Measurements from ENCODE around the gene SPATA20. TPM values are rescaled to one million over a fixed set of nuclear protein-coding genes. Genes with fewer than 3 reads are reported as not detected.

SPATA20 gene
- total and polyA plus RNA-seq, 2 experiments from 2014 or later = 89.9 to 146 TPM

GRCh38 chr17:50585891-50586290, 38.9 kb downstream of the SPATA20 start:
- no peaks in the 10 kb centered on the region for H4K20me1 ChIP-seq (ENCODE audit: insufficient read depth)
- 31 to 39% methylated on average over 8 of the region's 8 CpGs for WGBS, 2 experiments (ENCODE audit: low coverage in 1 of 2, low lambda C conversion rate in 2 of 2, missing lambda C conversion rate in 2 of 2)
- H3K79me2 ChIP-seq (ENCODE audit: insufficient read depth) = no peaks in the 10 kb centered on the region
- no peak for TF ChIP-seq EZH2 (IDR thresholded peaks at IDR 0.05; ENCODE audit: insufficient read depth, poor library complexity, severe bottlenecking)
- TF ChIP-seq EZH2phosphoT487 (IDR thresholded peaks at IDR 0.05; ENCODE audit: insufficient read depth, low read depth) = no peak
- H3K4me2 ChIP-seq (ENCODE audit: unreplicated experiment) = no peak overlapping the region
- no peak overlapping the region for H3K4me3 ChIP-seq
- no peaks in the 10 kb centered on the region for H3K9me2 ChIP-seq (ENCODE audit: insufficient read depth)
- in situ Hi-C loops (cut with MboI) = loop anchor here (25.0 kb wide), 1 partner anchor 99 kb away; the partner anchor contains the start of gene RSAD1
- H2AFZ ChIP-seq = no peak overlapping the region
- H3K36me3 ChIP-seq (ENCODE audit: low read depth) = no peaks in the 10 kb centered on the region
- DNase-seq = no peak
- H3K27ac ChIP-seq = no peak overlapping the region
- no peak overlapping the region for H3K9ac ChIP-seq
- no peaks in the 10 kb centered on the region for H3K4me1 ChIP-seq (ENCODE audit: insufficient read depth)
- no peaks in the 10 kb centered on the region for H3K27me3 ChIP-seq (replicated peaks; ENCODE audit: insufficient read depth)
- no peaks in the 10 kb centered on the region for H3K9me3 ChIP-seq (ENCODE audit: low read depth)
- H3F3A ChIP-seq (ENCODE audit: insufficient read depth) = no peaks in the 10 kb centered on the region

GRCh38 chr17:50586421-50587247, 39.7 kb downstream of the SPATA20 start:
- H3K4me2 ChIP-seq (ENCODE audit: unreplicated experiment) = no peak overlapping the region
- H3K4me1 ChIP-seq (ENCODE audit: insufficient read depth) = no peaks in the 10 kb centered on the region
- no peak overlapping the region for H2AFZ ChIP-seq
- no peaks in the 10 kb centered on the region for H4K20me1 ChIP-seq (ENCODE audit: insufficient read depth)
- no peak overlapping the region for H3K4me3 ChIP-seq
- in situ Hi-C loops (cut with MboI) = loop anchor here (25.0 kb wide), 1 partner anchor 99 kb away; the partner anchor contains the start of gene RSAD1
- TF ChIP-seq EZH2phosphoT487 (IDR thresholded peaks at IDR 0.05; ENCODE audit: insufficient read depth, low read depth) (no peak), EZH2 (IDR thresholded peaks at IDR 0.05; ENCODE audit: insufficient read depth, poor library complexity, severe bottlenecking) (no peak)
- no peaks in the 10 kb centered on the region for H3K9me2 ChIP-seq (ENCODE audit: insufficient read depth)
- H3K27ac ChIP-seq = no peak overlapping the region
- DNase-seq = no peak
- H3F3A ChIP-seq (ENCODE audit: insufficient read depth) = no peaks in the 10 kb centered on the region
- H3K79me2 ChIP-seq (ENCODE audit: insufficient read depth) = no peaks in the 10 kb centered on the region
- H3K9me3 ChIP-seq (ENCODE audit: low read depth) = no peaks in the 10 kb centered on the region
- no peak overlapping the region for H3K9ac ChIP-seq
- 78 to 80% methylated on average over 9 of the region's 9 CpGs for WGBS, 2 experiments (ENCODE audit: low coverage in 1 of 2, low lambda C conversion rate in 2 of 2, missing lambda C conversion rate in 2 of 2)
- H3K36me3 ChIP-seq (ENCODE audit: low read depth) = no peaks in the 10 kb centered on the region
- no peaks in the 10 kb centered on the region for H3K27me3 ChIP-seq (replicated peaks; ENCODE audit: insufficient read depth)

- H3K27me3 ChIP-seq (replicated peaks; ENCODE audit: insufficient read depth) = no peaks in the 10 kb centered on the region
- 64 to 68% methylated on average over 9 of the region's 9 CpGs for WGBS, 2 experiments (ENCODE audit: low coverage in 1 of 2, low lambda C conversion rate in 2 of 2, missing lambda C conversion rate in 2 of 2)
- H3K9me3 ChIP-seq (ENCODE audit: low read depth) = no peaks in the 10 kb centered on the region
- H3K36me3 ChIP-seq (ENCODE audit: low read depth) = no peaks in the 10 kb centered on the region
- no peaks in the 10 kb centered on the region for H3K9me2 ChIP-seq (ENCODE audit: insufficient read depth)
- H4K20me1 ChIP-seq (ENCODE audit: insufficient read depth) = no peaks in the 10 kb centered on the region
- TF ChIP-seq EZH2phosphoT487 (IDR thresholded peaks at IDR 0.05; ENCODE audit: insufficient read depth, low read depth) = no peak
- no peak for TF ChIP-seq EZH2 (IDR thresholded peaks at IDR 0.05; ENCODE audit: insufficient read depth, poor library complexity, severe bottlenecking)
- H3F3A ChIP-seq (ENCODE audit: insufficient read depth) = no peaks in the 10 kb centered on the region
- no peak overlapping the region for H2AFZ ChIP-seq
- H3K79me2 ChIP-seq (ENCODE audit: insufficient read depth) = no peaks in the 10 kb centered on the region
- H3K9ac ChIP-seq = no peak overlapping the region
- H3K27ac ChIP-seq = no peak overlapping the region
- H3K4me1 ChIP-seq (ENCODE audit: insufficient read depth) = no peaks in the 10 kb centered on the region
- in situ Hi-C loops (cut with MboI) = loop anchor here (25.0 kb wide), 1 partner anchor 100 kb away; the partner anchor contains the start of gene RSAD1
- H3K4me2 ChIP-seq (ENCODE audit: unreplicated experiment) = no peak overlapping the region
- no peak overlapping the region for H3K4me3 ChIP-seq
- DNase-seq = no peak
Measured at GRCh38 chr17:50587571-50587970, 40.6 kb downstream of the SPATA20 start.

- no peak overlapping the region for H3K4me2 ChIP-seq (ENCODE audit: unreplicated experiment)
- peak; percentile 11 for DNase-seq
- no peak overlapping the region for H3K9ac ChIP-seq
- WGBS, 2 experiments (ENCODE audit: low coverage in 1 of 2, low lambda C conversion rate in 2 of 2, missing lambda C conversion rate in 2 of 2) = 75 to 76% methylated on average over 18 of the region's 18 CpGs
- H3K79me2 ChIP-seq (ENCODE audit: insufficient read depth) = no peaks in the 10 kb centered on the region
- in situ Hi-C loops (cut with MboI) = loop anchor here (25.0 kb wide), 1 partner anchor 101 kb away; the partner anchor contains the start of gene RSAD1
- no peaks in the 10 kb centered on the region for H3K9me3 ChIP-seq (ENCODE audit: low read depth)
- H3K9me2 ChIP-seq (ENCODE audit: insufficient read depth) = no peaks in the 10 kb centered on the region
- no peaks in the 10 kb centered on the region for H3K36me3 ChIP-seq (ENCODE audit: low read depth)
- no peaks in the 10 kb centered on the region for H3K4me1 ChIP-seq (ENCODE audit: insufficient read depth)
- no peak overlapping the region for H3K27ac ChIP-seq
- no peak overlapping the region for H3K4me3 ChIP-seq
- H3K27me3 ChIP-seq (replicated peaks; ENCODE audit: insufficient read depth) = no peaks in the 10 kb centered on the region
- no peaks in the 10 kb centered on the region for H4K20me1 ChIP-seq (ENCODE audit: insufficient read depth)
- H3F3A ChIP-seq (ENCODE audit: insufficient read depth) = no peaks in the 10 kb centered on the region
- no peak overlapping the region for H2AFZ ChIP-seq
- TF ChIP-seq EZH2phosphoT487 (IDR thresholded peaks at IDR 0.05; ENCODE audit: insufficient read depth, low read depth) (no peak), EZH2 (IDR thresholded peaks at IDR 0.05; ENCODE audit: insufficient read depth, poor library complexity, severe bottlenecking) (no peak)
Measured at GRCh38 chr17:50588391-50589049, 41.5 kb downstream of the SPATA20 start.
